GM23338 (cell line): ENCODE data around the gene IPO8. TPM values are rescaled to one million over a fixed set of nuclear protein-coding genes. Genes with fewer than 3 reads are reported as not detected.

Source experiments
- ATAC-seq: fragments of 200-7000 bp; cut with Tn5 transposase; 3 replicates; pipeline ENCODE4 v1.9.1; 2020
- DNase-seq: peaks from one replicate; pipeline ENCODE4 v3.0.0-alpha.2; 2015; ENCODE audit warnings: low spot score
- H2AFZ ChIP-seq: fragments of 200-600 bp; sonication (generic); 2 replicates; pipeline ENCODE4 v1.8.0; 2016; ENCODE audit warnings: antibody characterized with exemption, mild to moderate bottlenecking, moderate library complexity
- H3F3A ChIP-seq: fragments of 200-600 bp; sonication (generic); replicated peaks from 2 replicates; pipeline ENCODE4 v1.8.0; 2017; ENCODE audit warnings: antibody characterized with exemption, mixed run types, low read depth
- H3K27ac ChIP-seq: fragments of 200-600 bp; sonication (generic); 2 replicates; pipeline ENCODE4 v1.6.1; 2016; ENCODE audit warnings: low read depth
- H3K27me3 ChIP-seq: fragments of 200-600 bp; sonication (generic); 2 replicates; pipeline ENCODE4 v1.8.0; 2016; ENCODE audit warnings: mild to moderate bottlenecking, mixed run types, moderate library complexity; ENCODE audit not compliant: insufficient read depth
- H3K36me3 ChIP-seq: fragments of 200-600 bp; sonication (generic); 2 replicates; pipeline ENCODE4 v1.8.0; 2016; ENCODE audit warnings: mild to moderate bottlenecking; ENCODE audit not compliant: insufficient read depth
- H3K4me1 ChIP-seq: fragments of 200-600 bp; sonication (generic); 2 replicates; pipeline ENCODE4 v1.8.0; 2016; ENCODE audit warnings: mild to moderate bottlenecking, moderate library complexity; ENCODE audit not compliant: insufficient read depth
- H3K4me2 ChIP-seq: fragments of 200-600 bp; sonication (generic); 2 replicates; pipeline ENCODE4 v1.7.1; 2017; ENCODE audit warnings: mixed run types
- H3K4me3 ChIP-seq: fragments of 200-600 bp; sonication (generic); 2 replicates; pipeline ENCODE4 v1.6.1; 2016; ENCODE audit warnings: mixed run types
- H3K79me2 ChIP-seq: fragments of 200-600 bp; sonication (generic); replicated peaks from 2 replicates; pipeline ENCODE4 v1.8.0; 2017; ENCODE audit warnings: mild to moderate bottlenecking; ENCODE audit not compliant: insufficient read depth
- H3K9me2 ChIP-seq: fragments of 200-600 bp; sonication (generic); 2 replicates; pipeline ENCODE4 v1.8.0; 2017; ENCODE audit not compliant: insufficient read depth
- H4K20me1 ChIP-seq: fragments of 200-600 bp; sonication (generic); replicated peaks from 2 replicates; pipeline ENCODE4 v1.8.0; 2017; ENCODE audit warnings: mild to moderate bottlenecking; ENCODE audit not compliant: insufficient read depth
- H3K27ac Mint-ChIP-seq: 2 replicates; pipeline ENCODE4 v1.8.0; 2020; ENCODE audit warnings: inconsistent platforms, mild to moderate bottlenecking, moderate library complexity, mixed read lengths
- H3K27me3 Mint-ChIP-seq: 3 replicates; pipeline ENCODE4 v1.8.0; 2022; ENCODE audit warnings: low read depth, mild to moderate bottlenecking, moderate library complexity, mixed read lengths, inconsistent platforms; ENCODE audit not compliant: insufficient read depth, poor library complexity
- H3K36me3 Mint-ChIP-seq: 3 replicates; pipeline ENCODE4 v1.8.0; 2021; ENCODE audit warnings: low read depth, mild to moderate bottlenecking, inconsistent platforms, moderate library complexity, mixed read lengths
- H3K4me1 Mint-ChIP-seq: 3 replicates; pipeline ENCODE4 v1.8.0; 2020; ENCODE audit warnings: mild to moderate bottlenecking, inconsistent platforms, mixed read lengths
- H3K4me3 Mint-ChIP-seq: 3 replicates; pipeline ENCODE4 v1.8.0; 2021; ENCODE audit warnings: moderate library complexity, mild to moderate bottlenecking, inconsistent platforms, mixed read lengths
- H3K9me3 Mint-ChIP-seq: 3 replicates; pipeline ENCODE4 v1.8.0; 2020; ENCODE audit warnings: moderate library complexity, mild to moderate bottlenecking, inconsistent platforms, mixed read lengths
- ETS1 ChIP-seq: IDR thresholded peaks from 2 replicates; pipeline ENCODE4 v1.6.1; 2016; ENCODE audit warnings: antibody characterized with exemption
- EZH2phosphoT487 ChIP-seq: fragments of 200-600 bp; sonication (generic); IDR thresholded peaks from one replicate; pipeline ENCODE4 v1.8.1; 2018; ENCODE audit warnings: antibody characterized with exemption; ENCODE audit not compliant: unreplicated experiment
- JUNB ChIP-seq: IDR thresholded peaks from one replicate; pipeline ENCODE4 v1.6.1; 2016; ENCODE audit warnings: antibody characterized with exemption; ENCODE audit not compliant: unreplicated experiment
- NANOG ChIP-seq: IDR thresholded peaks from 2 replicates; pipeline ENCODE4 v1.6.1; 2016; ENCODE audit warnings: antibody characterized with exemption, borderline replicate concordance
- POLR2AphosphoS5 ChIP-seq: IDR thresholded peaks from 2 replicates; pipeline ENCODE4 v1.6.1; 2016; ENCODE audit warnings: antibody characterized with exemption, low read depth
- REST ChIP-seq: IDR thresholded peaks from one replicate; pipeline ENCODE4 v1.6.1; 2018; ENCODE audit warnings: antibody characterized with exemption; ENCODE audit not compliant: unreplicated experiment
- STAT1 ChIP-seq: IDR thresholded peaks from one replicate; pipeline ENCODE4 v1.6.1; 2016; ENCODE audit warnings: antibody characterized with exemption; ENCODE audit not compliant: unreplicated experiment
- ZNF114 ChIP-seq: fragments of 250-450 bp; sonication (Bioruptor Pico); IDR thresholded peaks from 2 replicates; pipeline ENCODE4 v1.5.0; 2020; ENCODE audit warnings: mild to moderate bottlenecking, moderate library complexity
- polyA plus RNA-seq: library from polyadenylated mRNA; unstranded; fragments of >200 nt; fragmentation: Nextera tagmentation; extraction: Ambion mirVana; gene quantifications from 2 replicates; pipeline ENCODE4 v1.2.1, GENCODE V29; 2016
- total RNA-seq: library from RNA; depleted of rRNA; stranded (reverse); fragments of >200 nt; shearing (Covaris generic); gene quantifications from 2 replicates; pipeline ENCODE4 v1.2.3, GENCODE V29; 2014
- TF ChIP-seq, protein P1 (sequence below), 2 experiments: fragments of 200-600 bp in 1 of 2; sonication (generic) in 1 of 2; conservative IDR thresholded peaks; 2 replicates each; pipeline versions ENCODE4 v1.5.1 to v1.6.1; 2016 to 2017; ENCODE audit warnings: antibody characterized with exemption in 2 of 2, low read depth in 2 of 2, mild to moderate bottlenecking in 2 of 2, moderate library complexity in 1 of 2

Gene IPO8
- total and polyA plus RNA-seq, 2 experiments from 2014 or later, result 13.4 to 53.6 TPM

GRCh38 chr12:30624009-30624408 lies 71.7 kb downstream of the IPO8 start:
- Histone ChIP-seq H3K27me3 (no peaks in the 10 kb centered on the region), H3K79me2 (no peaks in the 10 kb centered on the region), H4K20me1 (no peaks in the 10 kb centered on the region), H3K4me3 (no peak overlapping the region), H3K9me2 (no peaks in the 10 kb centered on the region; the same call in 1 of the 2 replicates), H2AFZ (no peak overlapping the region), H3K27ac (no peak overlapping the region), H3K36me3 (no peaks in the 10 kb centered on the region), H3K4me1 (no peaks in the 10 kb centered on the region), H3K4me2 (no peak overlapping the region), H3F3A (no peaks in the 10 kb centered on the region)
- Mint-ChIP-seq H3K27ac (peak overlapping the region; percentile 4; the same call in 1 of the 2 replicates), H3K4me3 (no peak overlapping the region), H3K36me3 (peaks cover 3% of the 10 kb centered on the region; the same call in 1 of the 3 replicates), H3K9me3 (no peaks in the 10 kb centered on the region; the same call in 2 of the 3 replicates), H3K4me1 (peaks cover 4% of the 10 kb centered on the region; the same call in 1 of the 3 replicates), H3K27me3 (peaks cover 2% of the 10 kb centered on the region)
- DNase-seq, result no peak
- peak; percentile 69 for ATAC-seq
- TF ChIP-seq, protein P1, sequence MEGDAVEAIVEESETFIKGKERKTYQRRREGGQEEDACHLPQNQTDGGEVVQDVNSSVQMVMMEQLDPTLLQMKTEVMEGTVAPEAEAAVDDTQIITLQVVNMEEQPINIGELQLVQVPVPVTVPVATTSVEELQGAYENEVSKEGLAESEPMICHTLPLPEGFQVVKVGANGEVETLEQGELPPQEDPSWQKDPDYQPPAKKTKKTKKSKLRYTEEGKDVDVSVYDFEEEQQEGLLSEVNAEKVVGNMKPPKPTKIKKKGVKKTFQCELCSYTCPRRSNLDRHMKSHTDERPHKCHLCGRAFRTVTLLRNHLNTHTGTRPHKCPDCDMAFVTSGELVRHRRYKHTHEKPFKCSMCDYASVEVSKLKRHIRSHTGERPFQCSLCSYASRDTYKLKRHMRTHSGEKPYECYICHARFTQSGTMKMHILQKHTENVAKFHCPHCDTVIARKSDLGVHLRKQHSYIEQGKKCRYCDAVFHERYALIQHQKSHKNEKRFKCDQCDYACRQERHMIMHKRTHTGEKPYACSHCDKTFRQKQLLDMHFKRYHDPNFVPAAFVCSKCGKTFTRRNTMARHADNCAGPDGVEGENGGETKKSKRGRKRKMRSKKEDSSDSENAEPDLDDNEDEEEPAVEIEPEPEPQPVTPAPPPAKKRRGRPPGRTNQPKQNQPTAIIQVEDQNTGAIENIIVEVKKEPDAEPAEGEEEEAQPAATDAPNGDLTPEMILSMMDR (conservative IDR thresholded peaks at IDR 0.05; ENCODE audit: low read depth in 2 of 2), result peak in 1 of 2 experiments; percentile 43; a peak in 2 of 4 replicates
- TF ChIP-seq NANOG, result no peak

GRCh38 chr12:30622509-30622908 lies 73.2 kb downstream of the IPO8 start:
- Histone ChIP-seq H3K9me2 (no peaks in the 10 kb centered on the region; the same call in 1 of the 2 replicates), H3K27me3 (no peaks in the 10 kb centered on the region), H3K4me1 (no peaks in the 10 kb centered on the region), H3K4me2 (no peak overlapping the region), H3K27ac (no peak overlapping the region), H2AFZ (no peak overlapping the region), H3K4me3 (no peak overlapping the region), H3K79me2 (no peaks in the 10 kb centered on the region), H3F3A (no peaks in the 10 kb centered on the region), H4K20me1 (no peaks in the 10 kb centered on the region), H3K36me3 (no peaks in the 10 kb centered on the region)
- no peaks in the 10 kb centered on the region for H3K36me3 Mint-ChIP-seq
- H3K9me3 Mint-ChIP-seq, result no peaks in the 10 kb centered on the region; the same call in 2 of the 3 replicates
- H3K4me3 Mint-ChIP-seq, result no peak overlapping the region
- H3K27ac Mint-ChIP-seq, result no peak overlapping the region
- DNase-seq (no peak), ATAC-seq (no peak)
- H3K27me3 Mint-ChIP-seq, result peaks cover 2% of the 10 kb centered on the region
- H3K4me1 Mint-ChIP-seq, result peaks cover 4% of the 10 kb centered on the region; the same call in 2 of the 3 replicates
- TF ChIP-seq ETS1 (no peak), REST (no peak), POLR2AphosphoS5 (no peak), STAT1 (no peak), NANOG (no peak), EZH2phosphoT487 (no peak), JUNB (no peak), ZNF114 (CRISPR knock-in tag) (no peak)
- TF ChIP-seq, protein P1 (conservative IDR thresholded peaks at IDR 0.05; ENCODE audit: low read depth in 2 of 2), result no peak
